Activated CD8-positive, alpha-beta memory T cell treated with anti-CD3 and anti-CD28 coated beads, Interleukin-2, amount 10 ng/mL, durations not matched to agents 7 days and 5 days (primary cell): ENCODE measurements around the gene SCGB1C1. TPM values are rescaled to one million over a fixed set of nuclear protein-coding genes. Genes with fewer than 3 reads are reported as not detected.

ENCODE experiments used
- total RNA-seq, 2 experiments: library from RNA; stranded (reverse); gene quantifications; one replicate each; pipeline ENCODE4 v1.2.3, GENCODE V29; 2021

The SCGB1C1 gene
- total RNA-seq, 2 experiments from 2014 or later, result not detected

Other genes starting within 250 kb of the SCGB1C1 start
- 10 to 100 TPM; 28.8 to 31.7 TPM for gene BET1L, start 14.3 kb downstream of the SCGB1C1 start, total RNA-seq
- gene RIC8A, start 14.6 kb downstream of the SCGB1C1 start, total RNA-seq, result 100 to 1,000 TPM; 110 to 113 TPM
- 10 to 100 TPM; 12.8 to 15.9 TPM for gene SIRT3, start 43.3 kb downstream of the SCGB1C1 start, total RNA-seq
- 100 to 1,000 TPM; 166 to 199 TPM for gene PSMD13, start 43.9 kb downstream of the SCGB1C1 start, total RNA-seq
- gene NLRP6, start 85.3 kb downstream of the SCGB1C1 start, total RNA-seq, result 1 to 10 TPM; 3.8 to 6.9 TPM
- 100 to 1,000 TPM; 214 to 229 TPM for gene PGGHG, start 96.0 kb downstream of the SCGB1C1 start, total RNA-seq
- gene IFITM5, start 106.4 kb downstream of the SCGB1C1 start, total RNA-seq, result not detected
- 1,000 to 10,000 TPM in 1 of 2 experiments, 100 to 1,000 TPM in 1; 646 to 1,401 TPM for gene IFITM2, start 114.7 kb downstream of the SCGB1C1 start, total RNA-seq
- gene IFITM1, start 121.0 kb downstream of the SCGB1C1 start, total RNA-seq, result 100 to 1,000 TPM; 459 to 909 TPM
- gene IFITM3, start 127.8 kb downstream of the SCGB1C1 start, total RNA-seq, result 100 to 1,000 TPM in 1 of 2 experiments, 10 to 100 TPM in 1; 53.7 to 166 TPM
- under 1 TPM in 1 of 2 experiments, not detected in 1; 0.32 TPM for gene B4GALNT4, start 176.4 kb downstream of the SCGB1C1 start, total RNA-seq
- gene PKP3, start 201.1 kb downstream of the SCGB1C1 start, total RNA-seq, result under 1 TPM; 0.09 to 0.18 TPM
- 100 to 1,000 TPM in 1 of 2 experiments, 10 to 100 TPM in 1; 96.2 to 198 TPM for gene SIGIRR, start 221.9 kb downstream of the SCGB1C1 start, total RNA-seq
- gene ANO9, start 248.9 kb downstream of the SCGB1C1 start, total RNA-seq, result 10 to 100 TPM; 33.0 to 79.4 TPM